ENCODE data around the gene PANK1. TPM values are rescaled to one million over a fixed set of nuclear protein-coding genes. Genes with fewer than 3 reads are reported as not detected.

The PANK1 gene
- total and polyA plus RNA-seq, 12 donors, result 4.0 to 20.9 (median 16.2) TPM

GRCh38 chr10:89604200-89604599, 40.8 kb downstream of the PANK1 start:
- H3K4me3 ChIP-seq, result no peak overlapping the region
- intact Hi-C loops (cut with DNase I), result no loop called here
- no peaks in the 10 kb centered on the region for H3K27me3 ChIP-seq
- peaks cover 0 to 7% (median 0%) of the 10 kb centered on the region in 9 donors for H3K4me1 ChIP-seq
- no peak for TF ChIP-seq CTCF (IDR thresholded peaks at IDR 0.05)
- no peaks in the 10 kb centered on the region for H3K9me3 ChIP-seq
- no peak for DNase-seq
- peaks cover 0 to 27% (median 0%) of the 10 kb centered on the region in 9 donors for H3K36me3 ChIP-seq
- no peak overlapping the region for H3K27ac ChIP-seq
- no peak for ATAC-seq
- 94 to 97% methylated on average over 5 of the region's 5 CpGs for WGBS, 2 donors

- no peak for DNase-seq
- intact Hi-C loops (cut with DNase I), result no loop called here
- Histone ChIP-seq H3K27me3 (no peaks in the 10 kb centered on the region), H3K36me3 (peaks cover 0 to 26% (median 0%) of the 10 kb centered on the region in 9 donors), H3K4me3 (no peak overlapping the region), H3K9me3 (no peaks in the 10 kb centered on the region), H3K27ac (no peak overlapping the region), H3K4me1 (peaks cover 0 to 7% (median 0%) of the 10 kb centered on the region in 9 donors)
- WGBS, 2 donors, result 94 to 98% methylated on average over 2 of the region's 2 CpGs
- no peak for ATAC-seq
- TF ChIP-seq CTCF (IDR thresholded peaks at IDR 0.05), result no peak
Observed at GRCh38 chr10:89602919-89603318, 42.1 kb downstream of the PANK1 start.

GRCh38 chr10:89601728-89602361, 43.2 kb downstream of the PANK1 start:
- Histone ChIP-seq H3K4me1 (peaks cover 0 to 7% (median 0%) of the 10 kb centered on the region in 9 donors), H3K27me3 (no peaks in the 10 kb centered on the region), H3K36me3 (peaks cover 0 to 28% (median 0%) of the 10 kb centered on the region in 9 donors), H3K27ac (no peak overlapping the region), H3K9me3 (no peaks in the 10 kb centered on the region), H3K4me3 (no peak overlapping the region)
- intact Hi-C loops (cut with DNase I), result no loop called here
- no peak for DNase-seq
- no peak for TF ChIP-seq CTCF (IDR thresholded peaks at IDR 0.05)
- WGBS, 2 donors, result 82 to 89% methylated on average over 2 of the region's 2 CpGs
- no peak for ATAC-seq

GRCh38 chr10:89600041-89600440, 45.0 kb downstream of the PANK1 start:
- TF ChIP-seq CTCF (IDR thresholded peaks at IDR 0.05), result no peak
- peaks cover 0 to 11% (median 3%) of the 10 kb centered on the region in 9 donors for H3K4me1 ChIP-seq
- H3K9me3 ChIP-seq, result no peaks in the 10 kb centered on the region
- intact Hi-C loops (cut with DNase I), result no loop called here
- H3K27ac ChIP-seq, result no peak overlapping the region
- DNase-seq, result no peak
- WGBS, 2 donors, result 89 to 93% methylated on average over 3 of the region's 3 CpGs
- no peak overlapping the region for H3K4me3 ChIP-seq
- H3K36me3 ChIP-seq, result peaks cover 0 to 27% (median 0%) of the 10 kb centered on the region in 9 donors
- H3K27me3 ChIP-seq, result no peaks in the 10 kb centered on the region
- ATAC-seq, result no peak
